ENCODE data around the gene CDH13. TPM values are rescaled to one million over a fixed set of nuclear protein-coding genes. Genes with fewer than 3 reads are reported as not detected.

CDH13 gene
- total and polyA plus RNA-seq, 2 experiments from 2014 or later: 1.6 to 4.4 TPM

GRCh38 chr16:82668094-82668493, 41.3 kb downstream of the CDH13 start:
- H3K27me3 Mint-ChIP-seq (ENCODE audit: insufficient read depth, low read depth, poor library complexity): no peaks in the 10 kb centered on the region
- Histone ChIP-seq H3F3A (replicated peaks; ENCODE audit: low read depth) (no peaks in the 10 kb centered on the region), H3K79me2 (replicated peaks; ENCODE audit: insufficient read depth) (no peaks in the 10 kb centered on the region), H3K9me2 (ENCODE audit: insufficient read depth) (no peaks in the 10 kb centered on the region), H3K4me2 (no peak overlapping the region), H4K20me1 (replicated peaks; ENCODE audit: insufficient read depth) (no peaks in the 10 kb centered on the region), H2AFZ (no peak overlapping the region), H3K36me3 (ENCODE audit: insufficient read depth) (no peaks in the 10 kb centered on the region), H3K27ac (ENCODE audit: low read depth) (no peak overlapping the region), H3K27me3 (ENCODE audit: insufficient read depth) (no peaks in the 10 kb centered on the region), H3K4me3 (no peak overlapping the region), H3K4me1 (ENCODE audit: insufficient read depth) (no peaks in the 10 kb centered on the region)
- no peak for TF ChIP-seq ZNF462 (CRISPR knock-in tag; IDR thresholded peaks at IDR 0.05)
- TF ChIP-seq, protein P1, sequence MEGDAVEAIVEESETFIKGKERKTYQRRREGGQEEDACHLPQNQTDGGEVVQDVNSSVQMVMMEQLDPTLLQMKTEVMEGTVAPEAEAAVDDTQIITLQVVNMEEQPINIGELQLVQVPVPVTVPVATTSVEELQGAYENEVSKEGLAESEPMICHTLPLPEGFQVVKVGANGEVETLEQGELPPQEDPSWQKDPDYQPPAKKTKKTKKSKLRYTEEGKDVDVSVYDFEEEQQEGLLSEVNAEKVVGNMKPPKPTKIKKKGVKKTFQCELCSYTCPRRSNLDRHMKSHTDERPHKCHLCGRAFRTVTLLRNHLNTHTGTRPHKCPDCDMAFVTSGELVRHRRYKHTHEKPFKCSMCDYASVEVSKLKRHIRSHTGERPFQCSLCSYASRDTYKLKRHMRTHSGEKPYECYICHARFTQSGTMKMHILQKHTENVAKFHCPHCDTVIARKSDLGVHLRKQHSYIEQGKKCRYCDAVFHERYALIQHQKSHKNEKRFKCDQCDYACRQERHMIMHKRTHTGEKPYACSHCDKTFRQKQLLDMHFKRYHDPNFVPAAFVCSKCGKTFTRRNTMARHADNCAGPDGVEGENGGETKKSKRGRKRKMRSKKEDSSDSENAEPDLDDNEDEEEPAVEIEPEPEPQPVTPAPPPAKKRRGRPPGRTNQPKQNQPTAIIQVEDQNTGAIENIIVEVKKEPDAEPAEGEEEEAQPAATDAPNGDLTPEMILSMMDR (conservative IDR thresholded peaks at IDR 0.05; ENCODE audit: low read depth in 2 of 2): no peak
- no peak for TF ChIP-seq STAT1 (IDR thresholded peaks at IDR 0.05; ENCODE audit: unreplicated experiment)
- TF ChIP-seq, protein P2, sequence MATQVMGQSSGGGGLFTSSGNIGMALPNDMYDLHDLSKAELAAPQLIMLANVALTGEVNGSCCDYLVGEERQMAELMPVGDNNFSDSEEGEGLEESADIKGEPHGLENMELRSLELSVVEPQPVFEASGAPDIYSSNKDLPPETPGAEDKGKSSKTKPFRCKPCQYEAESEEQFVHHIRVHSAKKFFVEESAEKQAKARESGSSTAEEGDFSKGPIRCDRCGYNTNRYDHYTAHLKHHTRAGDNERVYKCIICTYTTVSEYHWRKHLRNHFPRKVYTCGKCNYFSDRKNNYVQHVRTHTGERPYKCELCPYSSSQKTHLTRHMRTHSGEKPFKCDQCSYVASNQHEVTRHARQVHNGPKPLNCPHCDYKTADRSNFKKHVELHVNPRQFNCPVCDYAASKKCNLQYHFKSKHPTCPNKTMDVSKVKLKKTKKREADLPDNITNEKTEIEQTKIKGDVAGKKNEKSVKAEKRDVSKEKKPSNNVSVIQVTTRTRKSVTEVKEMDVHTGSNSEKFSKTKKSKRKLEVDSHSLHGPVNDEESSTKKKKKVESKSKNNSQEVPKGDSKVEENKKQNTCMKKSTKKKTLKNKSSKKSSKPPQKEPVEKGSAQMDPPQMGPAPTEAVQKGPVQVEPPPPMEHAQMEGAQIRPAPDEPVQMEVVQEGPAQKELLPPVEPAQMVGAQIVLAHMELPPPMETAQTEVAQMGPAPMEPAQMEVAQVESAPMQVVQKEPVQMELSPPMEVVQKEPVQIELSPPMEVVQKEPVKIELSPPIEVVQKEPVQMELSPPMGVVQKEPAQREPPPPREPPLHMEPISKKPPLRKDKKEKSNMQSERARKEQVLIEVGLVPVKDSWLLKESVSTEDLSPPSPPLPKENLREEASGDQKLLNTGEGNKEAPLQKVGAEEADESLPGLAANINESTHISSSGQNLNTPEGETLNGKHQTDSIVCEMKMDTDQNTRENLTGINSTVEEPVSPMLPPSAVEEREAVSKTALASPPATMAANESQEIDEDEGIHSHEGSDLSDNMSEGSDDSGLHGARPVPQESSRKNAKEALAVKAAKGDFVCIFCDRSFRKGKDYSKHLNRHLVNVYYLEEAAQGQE (IDR thresholded peaks at IDR 0.05; ENCODE audit: unreplicated experiment): no peak
- TF ChIP-seq, protein P3, sequence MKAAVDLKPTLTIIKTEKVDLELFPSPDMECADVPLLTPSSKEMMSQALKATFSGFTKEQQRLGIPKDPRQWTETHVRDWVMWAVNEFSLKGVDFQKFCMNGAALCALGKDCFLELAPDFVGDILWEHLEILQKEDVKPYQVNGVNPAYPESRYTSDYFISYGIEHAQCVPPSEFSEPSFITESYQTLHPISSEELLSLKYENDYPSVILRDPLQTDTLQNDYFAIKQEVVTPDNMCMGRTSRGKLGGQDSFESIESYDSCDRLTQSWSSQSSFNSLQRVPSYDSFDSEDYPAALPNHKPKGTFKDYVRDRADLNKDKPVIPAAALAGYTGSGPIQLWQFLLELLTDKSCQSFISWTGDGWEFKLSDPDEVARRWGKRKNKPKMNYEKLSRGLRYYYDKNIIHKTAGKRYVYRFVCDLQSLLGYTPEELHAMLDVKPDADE (IDR thresholded peaks at IDR 0.05): no peak
- no peak for TF ChIP-seq EZH2phosphoT487 (IDR thresholded peaks at IDR 0.05; ENCODE audit: unreplicated experiment)
- TF ChIP-seq NANOG (IDR thresholded peaks at IDR 0.05; ENCODE audit: borderline replicate concordance): no peak
- no peak for TF ChIP-seq POLR2AphosphoS5 (IDR thresholded peaks at IDR 0.05; ENCODE audit: low read depth)
- no peak for TF ChIP-seq ZNF114 (CRISPR knock-in tag; IDR thresholded peaks at IDR 0.05)
- TF ChIP-seq EZH2 (IDR thresholded peaks at IDR 0.05; ENCODE audit: low read depth, unreplicated experiment): no peak
- TF ChIP-seq JUNB (IDR thresholded peaks at IDR 0.05; ENCODE audit: unreplicated experiment): no peak
- no peak for TF ChIP-seq CREB1 (CRISPR knock-in tag; IDR thresholded peaks at IDR 0.05; ENCODE audit: low read depth)
- TF ChIP-seq ZNF331 (CRISPR knock-in tag; IDR thresholded peaks at IDR 0.05; ENCODE audit: low read depth): no peak
- H3K9me3 Mint-ChIP-seq: no peaks in the 10 kb centered on the region
- no peak overlapping the region for H3K27ac Mint-ChIP-seq
- ATAC-seq (no peak), DNase-seq (ENCODE audit: low spot score) (no peak)
- no peaks in the 10 kb centered on the region for H3K4me1 Mint-ChIP-seq
- no peaks in the 10 kb centered on the region for H3K36me3 Mint-ChIP-seq (ENCODE audit: low read depth)
- no peak overlapping the region for H3K4me3 Mint-ChIP-seq

All from GM23338 (cell line).